NB4 (cell line): ENCODE results near the gene KIAA1328.

ENCODE experiments used
- DNase-seq: peaks from one replicate; pipeline ENCODE4 v3.0.0; 2010; ENCODE audit warnings: low read depth
- H3K4me3 ChIP-seq: one replicate; pipeline ENCODE4 v1.5.1; 2011; ENCODE audit warnings: mild to moderate bottlenecking, low read depth, low read length, moderate library complexity
- MYC ChIP-seq: IDR thresholded peaks from 2 replicates; pipeline ENCODE4 v1.6.1; 2011; ENCODE audit warnings: low read depth, low read length
- POLR2A ChIP-seq: IDR thresholded peaks from 2 replicates; pipeline ENCODE4 v1.6.1; 2011; ENCODE audit warnings: mild to moderate bottlenecking; ENCODE audit not compliant: insufficient read length; ENCODE audit errors: extremely low read depth
- TF ChIP-seq, protein P1 (sequence below): IDR thresholded peaks from one replicate; pipeline ENCODE4 v1.5.1; 2012; ENCODE audit warnings: low read depth, low read length
- TF ChIP-seq, protein P2 (sequence below): IDR thresholded peaks from 2 replicates; pipeline ENCODE4 v1.6.1; 2011; ENCODE audit warnings: low read depth, low read length

KIAA1328 gene

DNA sequence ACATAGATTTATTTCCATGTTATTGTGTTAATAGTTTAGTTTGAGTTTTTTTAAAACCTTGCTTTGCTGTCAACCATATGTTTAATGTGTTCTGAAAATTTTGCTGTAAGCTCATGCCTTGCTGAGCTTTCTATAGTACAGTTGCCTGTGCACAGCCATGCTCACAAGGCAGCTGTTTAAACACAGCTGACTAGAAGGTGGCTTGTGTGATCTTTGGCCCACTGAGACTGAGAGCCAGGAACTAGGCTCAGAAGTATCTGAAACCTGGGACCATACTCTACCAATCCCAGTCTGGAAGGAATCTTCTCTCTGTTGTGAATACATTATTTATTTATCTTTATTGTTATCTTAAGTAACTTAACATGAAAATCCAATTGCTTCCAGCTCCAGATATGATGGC is 350.5 kb downstream of the KIAA1328 start:
- TF ChIP-seq POLR2A: no peak
- TF ChIP-seq, protein P1, sequence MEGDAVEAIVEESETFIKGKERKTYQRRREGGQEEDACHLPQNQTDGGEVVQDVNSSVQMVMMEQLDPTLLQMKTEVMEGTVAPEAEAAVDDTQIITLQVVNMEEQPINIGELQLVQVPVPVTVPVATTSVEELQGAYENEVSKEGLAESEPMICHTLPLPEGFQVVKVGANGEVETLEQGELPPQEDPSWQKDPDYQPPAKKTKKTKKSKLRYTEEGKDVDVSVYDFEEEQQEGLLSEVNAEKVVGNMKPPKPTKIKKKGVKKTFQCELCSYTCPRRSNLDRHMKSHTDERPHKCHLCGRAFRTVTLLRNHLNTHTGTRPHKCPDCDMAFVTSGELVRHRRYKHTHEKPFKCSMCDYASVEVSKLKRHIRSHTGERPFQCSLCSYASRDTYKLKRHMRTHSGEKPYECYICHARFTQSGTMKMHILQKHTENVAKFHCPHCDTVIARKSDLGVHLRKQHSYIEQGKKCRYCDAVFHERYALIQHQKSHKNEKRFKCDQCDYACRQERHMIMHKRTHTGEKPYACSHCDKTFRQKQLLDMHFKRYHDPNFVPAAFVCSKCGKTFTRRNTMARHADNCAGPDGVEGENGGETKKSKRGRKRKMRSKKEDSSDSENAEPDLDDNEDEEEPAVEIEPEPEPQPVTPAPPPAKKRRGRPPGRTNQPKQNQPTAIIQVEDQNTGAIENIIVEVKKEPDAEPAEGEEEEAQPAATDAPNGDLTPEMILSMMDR: no peak
- no peak overlapping the region for H3K4me3 ChIP-seq
- DNase-seq: no peak

DNA sequence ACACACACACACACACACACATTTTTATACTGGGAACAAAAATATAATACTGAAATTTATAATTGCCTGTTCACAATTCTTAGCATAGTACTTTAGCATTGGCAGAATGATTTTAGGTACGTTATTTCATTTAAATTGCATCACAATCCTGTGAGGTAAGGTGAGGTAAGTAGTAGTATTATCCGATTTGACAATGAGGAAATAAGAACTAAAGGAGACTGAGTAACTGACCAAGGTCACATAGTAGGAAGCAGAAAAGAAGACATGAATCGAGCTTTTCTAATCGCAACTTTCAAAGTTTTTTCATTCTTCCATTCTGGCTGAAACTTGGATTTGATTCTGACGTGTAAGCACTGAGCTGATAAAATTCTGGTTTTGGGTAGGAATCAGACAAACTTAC is 351.2 kb downstream of the KIAA1328 start:
- no peak overlapping the region for H3K4me3 ChIP-seq
- DNase-seq: no peak
- TF ChIP-seq, protein P2, sequence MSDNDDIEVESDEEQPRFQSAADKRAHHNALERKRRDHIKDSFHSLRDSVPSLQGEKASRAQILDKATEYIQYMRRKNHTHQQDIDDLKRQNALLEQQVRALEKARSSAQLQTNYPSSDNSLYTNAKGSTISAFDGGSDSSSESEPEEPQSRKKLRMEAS: no peak
- TF ChIP-seq MYC: no peak
- TF ChIP-seq, protein P1: no peak
- TF ChIP-seq POLR2A: no peak

DNA sequence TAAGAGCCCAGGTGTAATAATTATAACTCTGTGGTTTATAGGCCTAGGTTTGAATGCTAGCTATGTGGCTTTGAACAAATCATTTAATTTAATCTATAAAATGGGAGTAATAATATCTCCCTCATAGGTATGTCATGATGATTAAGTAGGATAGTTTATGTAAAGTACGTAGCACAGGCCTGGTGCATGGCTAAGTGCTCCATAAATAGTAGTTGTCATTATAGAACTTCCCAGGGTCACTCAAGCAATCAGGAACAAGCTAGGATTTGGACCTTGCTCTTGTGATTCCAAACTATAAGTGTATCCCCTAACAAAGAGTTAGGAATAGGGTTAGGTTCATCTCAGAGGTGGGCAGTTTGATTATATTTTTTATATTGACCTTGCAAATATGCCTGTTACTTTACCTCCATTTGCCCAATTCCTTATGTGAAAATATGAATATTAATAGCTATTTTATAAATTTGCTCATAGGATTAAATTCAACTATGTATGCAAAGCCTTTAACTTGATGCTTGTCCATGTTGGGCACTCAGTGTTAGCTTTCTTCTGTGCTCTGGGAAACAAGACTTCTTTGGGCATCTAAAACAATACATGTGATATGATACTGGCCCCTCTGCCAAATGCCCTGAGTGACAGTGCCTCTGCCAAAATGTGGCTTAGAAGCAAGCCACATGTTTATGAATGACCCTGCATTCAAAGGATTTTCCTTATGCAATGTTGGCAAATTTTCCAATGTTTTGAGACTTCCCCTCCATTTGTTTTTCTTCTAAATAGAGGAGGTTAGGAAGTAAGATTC is 353.6 kb downstream of the KIAA1328 start:
- no peak for DNase-seq
- no peak overlapping the region for H3K4me3 ChIP-seq
- no peak for TF ChIP-seq MYC
- TF ChIP-seq, protein P2: no peak
- no peak for TF ChIP-seq POLR2A
- TF ChIP-seq, protein P1: no peak

DNA sequence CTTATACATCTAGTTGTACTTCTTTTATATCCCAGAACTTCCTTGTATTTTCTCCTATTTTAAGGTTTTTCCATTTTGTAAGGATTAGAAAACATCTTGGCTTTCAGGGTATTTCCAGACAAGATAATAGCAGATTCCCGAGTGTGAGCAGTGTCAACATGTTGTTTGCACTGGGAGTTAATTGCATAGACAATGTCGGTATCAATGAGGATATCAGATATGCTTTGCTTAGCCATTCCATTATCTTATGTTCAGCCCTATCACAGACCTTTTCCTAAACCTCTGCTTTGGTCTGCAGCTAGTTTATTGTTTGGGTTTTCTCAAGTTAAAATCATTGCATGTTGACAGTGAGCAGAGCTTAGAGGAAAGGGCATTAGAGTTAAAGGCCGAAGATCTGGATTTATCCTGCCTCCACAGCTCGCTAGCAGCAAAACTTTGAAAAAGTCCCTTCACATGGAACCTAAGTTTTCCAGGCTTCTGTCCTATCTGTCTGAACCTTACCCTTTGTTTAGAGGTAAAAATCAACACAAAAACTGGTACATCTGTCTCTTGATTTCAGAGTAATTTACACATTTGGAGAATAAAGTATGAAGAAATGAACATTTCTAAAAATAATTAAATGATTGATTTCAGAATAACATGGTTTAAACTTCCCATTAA is 355.4 kb downstream of the KIAA1328 start:
- H3K4me3 ChIP-seq: no peak overlapping the region
- TF ChIP-seq, protein P1: no peak
- TF ChIP-seq POLR2A (no peak), MYC (no peak)
- TF ChIP-seq, protein P2: no peak
- DNase-seq: no peak

DNA sequence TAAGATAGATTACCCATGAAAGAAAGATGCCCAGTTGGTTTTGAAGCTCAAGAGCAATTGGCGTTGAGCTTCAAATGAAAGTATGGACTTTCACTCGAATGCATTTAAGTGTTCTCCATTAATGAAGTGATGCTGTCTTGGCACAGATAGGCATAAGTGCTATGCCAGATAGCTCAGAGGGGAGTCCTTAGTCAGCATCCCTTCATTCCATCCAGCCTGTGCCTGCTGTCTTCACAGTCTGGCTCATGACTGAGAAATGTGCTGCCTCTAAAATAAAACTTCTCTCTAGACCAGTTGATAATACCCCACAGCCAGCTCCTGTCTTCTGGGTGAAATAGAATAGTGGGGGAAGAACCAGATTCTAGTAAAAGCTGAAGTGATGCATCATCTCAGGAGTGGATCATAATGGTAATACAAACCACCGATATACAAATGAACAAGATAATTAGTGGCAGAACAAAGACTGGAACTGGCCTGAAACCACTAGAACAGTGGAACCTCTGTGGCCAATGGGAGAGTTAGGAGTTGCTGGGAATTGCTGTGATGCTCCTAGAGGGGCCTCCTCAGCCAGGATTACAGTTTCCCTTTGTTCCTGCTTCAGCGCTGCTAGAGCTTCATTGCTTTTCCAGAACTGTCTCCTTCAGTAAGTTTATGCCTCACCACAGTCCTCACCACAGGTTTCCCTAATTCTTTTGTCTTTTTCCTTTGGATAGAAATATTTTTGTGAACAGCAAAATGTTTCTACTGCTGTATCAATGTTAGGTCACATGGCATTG is 359.3 kb downstream of the KIAA1328 start:
- TF ChIP-seq MYC (no peak), POLR2A (no peak)
- TF ChIP-seq, protein P1: no peak
- TF ChIP-seq, protein P2: no peak
- H3K4me3 ChIP-seq: no peak overlapping the region
- no peak for DNase-seq
